HG03457 (cell line): Measurements from ENCODE around the gene AGTRAP.

Experiments
- ATAC-seq: cut with Tn5 transposase; IDR thresholded peaks from one replicate; pipeline ENCODE4 v1.9.1; 2021; ENCODE audit warnings: moderate number of reproducible peaks; ENCODE audit not compliant: unreplicated experiment

Gene AGTRAP

GRCh38 chr1:11705596-11705995, 30.3 kb upstream of the AGTRAP start:
- no peak for ATAC-seq

- no peak for ATAC-seq
Observed at GRCh38 chr1:11706292-11706691, 29.6 kb upstream of the AGTRAP start.

- ATAC-seq = no peak
Observed at GRCh38 chr1:11707621-11708276, 28.2 kb upstream of the AGTRAP start.

- no peak for ATAC-seq
Observed at GRCh38 chr1:11708554-11709350, 27.2 kb upstream of the AGTRAP start.

GRCh38 chr1:11711490-11711889, 24.4 kb upstream of the AGTRAP start:
- no peak for ATAC-seq

GRCh38 chr1:11712285-11712684, 23.7 kb upstream of the AGTRAP start:
- ATAC-seq = no peak

- ATAC-seq = no peak
Observed at GRCh38 chr1:11713095-11713494, 22.8 kb upstream of the AGTRAP start.

GRCh38 chr1:11714831-11715575, 20.9 kb upstream of the AGTRAP start:
- ATAC-seq = no peak

- no peak for ATAC-seq
Observed at GRCh38 chr1:11719313-11720032, 16.5 kb upstream of the AGTRAP start.

- no peak for ATAC-seq
Observed at GRCh38 chr1:11720033-11720376, 15.9 kb upstream of the AGTRAP start.

- no peak for ATAC-seq
Observed at GRCh38 chr1:11720525-11720924, 15.4 kb upstream of the AGTRAP start.

GRCh38 chr1:11721311-11721710, 14.6 kb upstream of the AGTRAP start:
- ATAC-seq = no peak

- no peak for ATAC-seq
Observed at GRCh38 chr1:11722538-11722937, 13.4 kb upstream of the AGTRAP start.

GRCh38 chr1:11725616-11726015, 10.3 kb upstream of the AGTRAP start:
- ATAC-seq = no peak

- ATAC-seq = no peak
Observed at GRCh38 chr1:11727119-11727518, 8.8 kb upstream of the AGTRAP start.

GRCh38 chr1:11728126-11728806, 7.7 kb upstream of the AGTRAP start:
- no peak for ATAC-seq

GRCh38 chr1:11729155-11729497, 6.8 kb upstream of the AGTRAP start:
- no peak for ATAC-seq

GRCh38 chr1:11729498-11730428, 6.2 kb upstream of the AGTRAP start:
- no peak for ATAC-seq

GRCh38 chr1:11730429-11730891, 5.5 kb upstream of the AGTRAP start:
- ATAC-seq = no peak
